22Rv1 (cell line): ENCODE results near the gene CALHM3.

ENCODE experiments used
- CTCF ChIP-seq: fragments of 450-650 bp; IDR thresholded peaks from 2 replicates; pipeline ENCODE4 v1.5.1; 2017; ENCODE audit warnings: mild to moderate bottlenecking
- ZFX ChIP-seq: fragments of 450-650 bp; IDR thresholded peaks from 2 replicates; pipeline ENCODE4 v1.6.1; 2017; ENCODE audit warnings: antibody characterized with exemption, borderline replicate concordance

GRCh38 chr10:103423748-103424147, 55.3 kb downstream of the CALHM3 start:
- TF ChIP-seq CTCF = no peak
- no peak for TF ChIP-seq ZFX
